Transverse colon (tissue), 4 donors: Measurements from ENCODE around the gene ANKRD33. TPM values are rescaled to one million over a fixed set of nuclear protein-coding genes. Genes with fewer than 3 reads are reported as not detected.
A peak's percentile ranks its signal among the peaks of the same experiment; 100 is the strongest.

Experiments used
- DNase-seq: peaks from one replicate; pipeline ENCODE4 v3.0.0-alpha.2; 2019
- H3K27ac ChIP-seq, 4 donors: fragments of 200-600 bp; sonication (generic); 2 replicates each; pipeline ENCODE4 v1.5.1; 2016 to 2018; ENCODE audit warnings: inconsistent platforms in 4 of 4
- H3K27me3 ChIP-seq: fragments of 200-600 bp; sonication (generic); 2 replicates; pipeline ENCODE4 v1.5.1; 2017; ENCODE audit warnings: inconsistent platforms
- H3K36me3 ChIP-seq, 4 donors: fragments of 200-600 bp; sonication (generic); 2 replicates each; pipeline ENCODE4 v1.5.1; 2017 to 2019; ENCODE audit warnings: inconsistent platforms in 4 of 4
- H3K4me1 ChIP-seq, 4 donors: fragments of 200-600 bp; sonication (generic); 2 replicates each; pipeline ENCODE4 v1.5.1; 2017 to 2020; ENCODE audit warnings: inconsistent platforms in 4 of 4
- H3K4me3 ChIP-seq, 4 donors: fragments of 200-600 bp; sonication (generic); 1 replicate in 1 of 4; 2 replicates in 3 of 4; pipeline versions ENCODE4 v1.5.1 to v1.6.1; 2017 to 2019; ENCODE audit warnings: inconsistent platforms in 4 of 4
- H3K9me3 ChIP-seq, 2 donors: fragments of 200-600 bp; sonication (generic); 2 replicates each; pipeline ENCODE4 v1.5.1; 2017 to 2019; ENCODE audit warnings: inconsistent platforms in 2 of 2
- EP300 ChIP-seq: sonication (generic); formaldehyde crosslinking; IDR thresholded peaks from one replicate; pipeline ENCODE4 v1.6.1; 2017; ENCODE audit warnings: antibody characterized with exemption, low read depth
- POLR2A ChIP-seq: fragments of 450-650 bp; IDR thresholded peaks from one replicate; pipeline ENCODE4 v1.6.1; 2016; ENCODE audit warnings: antibody characterized with exemption, mild to moderate bottlenecking, moderate library complexity
- POLR2AphosphoS5 ChIP-seq, 3 donors: sonication (generic); formaldehyde crosslinking; IDR thresholded peaks; one replicate each; pipeline ENCODE4 v1.6.1; 2016; ENCODE audit warnings: antibody characterized with exemption in 3 of 3
- WGBS, 2 donors: methylation state at CpG; one replicate each; pipeline ENCODE4 v1.1.5; 2018; ENCODE audit warnings: low coverage in 1 of 2; 5-methylcytosine and 5-hydroxymethylcytosine counted together
- in situ Hi-C, 4 donors: fragments of 200-750 bp; cut with MboI; loops; one replicate each; pipeline versions ENCODE4 v1.15.0 to v1.15.1; 2017; ENCODE audit warnings: low sequenced_read_pairs in 3 of 4, low pct_ligation_motif_present in 1 of 4, low pct_unique_long_range_greater_than_20kb in 1 of 4
- intact Hi-C: fragments of 100-400 bp; cut with DNase I; formaldehyde crosslinking; loops from one replicate; pipeline ENCODE4 v1.15.1; 2023; ENCODE audit warnings: low total_unique reads
- total RNA-seq, 4 donors: library from RNA; depleted of rRNA; stranded (reverse); fragments of >200 nt; gene quantifications; one replicate each; pipeline ENCODE4 v1.1.0, GENCODE V29; 2016
- TF ChIP-seq, protein P1 (sequence below), 5 experiments: fragments of 200-600 bp in 3 of 5; fragments of 450-650 bp in 2 of 5; sonication (generic) in 3 of 5; IDR thresholded peaks; 1 replicate in 2 of 5; 2 replicates in 3 of 5; pipeline ENCODE4 v1.5.1; 2016 to 2017; ENCODE audit warnings: antibody characterized with exemption in 5 of 5, inconsistent platforms in 3 of 5, mild to moderate bottlenecking in 2 of 5, moderate library complexity in 1 of 5

ANKRD33 gene
- total RNA-seq, 4 donors from 2014 or later = not detected

DNA sequence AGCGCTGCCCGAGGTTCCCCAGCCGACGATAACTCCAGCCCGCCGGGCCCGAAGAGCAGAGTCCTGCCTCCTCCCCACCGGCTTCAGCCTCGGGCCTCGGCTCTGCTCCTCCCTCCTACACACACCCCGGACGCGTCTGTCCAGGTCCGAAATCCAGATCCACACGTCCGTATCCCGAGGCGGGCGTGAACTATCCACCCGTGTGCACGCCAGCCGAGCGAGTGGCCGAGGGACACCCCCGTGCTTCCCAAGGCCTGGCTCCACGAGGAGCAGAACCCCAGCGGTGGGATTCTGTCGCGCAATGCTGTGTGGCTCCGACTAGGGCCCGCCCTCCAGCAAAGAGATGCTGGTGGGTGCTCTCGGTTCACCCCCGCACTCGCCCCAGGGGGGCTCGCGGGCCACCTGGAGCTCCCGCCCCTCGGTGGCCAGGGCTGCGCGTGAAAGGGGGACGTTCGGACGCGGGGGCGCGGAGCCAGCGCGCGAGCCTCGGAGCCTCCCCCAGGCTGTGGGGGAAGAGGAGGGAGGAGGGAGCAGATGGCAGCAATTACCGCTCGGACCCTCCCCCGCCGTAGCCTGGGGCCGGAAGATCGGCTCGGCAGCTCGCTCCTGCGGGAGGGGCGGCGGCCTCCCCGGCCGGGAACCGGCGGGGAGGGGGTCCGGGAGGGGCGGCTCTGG is 18.9 kb upstream of the ANKRD33 start:
- H3K27ac ChIP-seq = no peak overlapping the region
- in situ Hi-C loops (no loop called here), intact Hi-C loops (no loop called here)
- no peaks in the 10 kb centered on the region for H3K9me3 ChIP-seq
- TF ChIP-seq POLR2AphosphoS5 (IDR thresholded peaks at IDR 0.05) (no peak), POLR2A (no peak), EP300 (no peak)
- TF ChIP-seq, protein P1, sequence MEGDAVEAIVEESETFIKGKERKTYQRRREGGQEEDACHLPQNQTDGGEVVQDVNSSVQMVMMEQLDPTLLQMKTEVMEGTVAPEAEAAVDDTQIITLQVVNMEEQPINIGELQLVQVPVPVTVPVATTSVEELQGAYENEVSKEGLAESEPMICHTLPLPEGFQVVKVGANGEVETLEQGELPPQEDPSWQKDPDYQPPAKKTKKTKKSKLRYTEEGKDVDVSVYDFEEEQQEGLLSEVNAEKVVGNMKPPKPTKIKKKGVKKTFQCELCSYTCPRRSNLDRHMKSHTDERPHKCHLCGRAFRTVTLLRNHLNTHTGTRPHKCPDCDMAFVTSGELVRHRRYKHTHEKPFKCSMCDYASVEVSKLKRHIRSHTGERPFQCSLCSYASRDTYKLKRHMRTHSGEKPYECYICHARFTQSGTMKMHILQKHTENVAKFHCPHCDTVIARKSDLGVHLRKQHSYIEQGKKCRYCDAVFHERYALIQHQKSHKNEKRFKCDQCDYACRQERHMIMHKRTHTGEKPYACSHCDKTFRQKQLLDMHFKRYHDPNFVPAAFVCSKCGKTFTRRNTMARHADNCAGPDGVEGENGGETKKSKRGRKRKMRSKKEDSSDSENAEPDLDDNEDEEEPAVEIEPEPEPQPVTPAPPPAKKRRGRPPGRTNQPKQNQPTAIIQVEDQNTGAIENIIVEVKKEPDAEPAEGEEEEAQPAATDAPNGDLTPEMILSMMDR (IDR thresholded peaks at IDR 0.05) = no peak
- H3K27me3 ChIP-seq = peaks cover 59% of the 10 kb centered on the region
- 3 to 12% methylated on average over 6 to 23 of the region's 67 CpGs for WGBS, 2 donors
- no peak for DNase-seq
- H3K4me3 ChIP-seq = peak overlapping the region; percentile 14 to 40 (median 26)
- no peaks in the 10 kb centered on the region for H3K36me3 ChIP-seq
- peaks cover 10 to 30% (median 19%) of the 10 kb centered on the region in 4 donors for H3K4me1 ChIP-seq

DNA sequence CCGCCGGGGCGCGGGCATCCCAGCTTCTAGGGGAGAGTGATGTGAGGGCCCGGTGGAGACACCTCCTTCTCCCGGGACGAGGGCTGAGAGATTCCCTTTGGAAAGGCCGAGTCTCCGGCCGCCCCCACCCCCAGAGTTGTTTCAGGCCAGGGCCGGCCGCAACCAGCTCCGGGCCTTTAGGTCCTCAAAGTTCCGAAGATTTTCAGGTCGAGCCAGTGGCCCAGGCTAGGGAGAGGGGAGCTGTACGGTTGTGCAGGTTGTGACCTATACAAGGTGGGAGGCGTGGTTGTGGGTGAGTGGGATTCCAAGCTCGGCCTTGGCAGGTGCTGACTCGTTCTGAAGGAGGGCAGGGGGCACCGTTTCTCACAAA is 18.4 kb upstream of the ANKRD33 start:
- Histone ChIP-seq H3K4me3 (peak overlapping the region; percentile 14 to 40 (median 26)), H3K4me1 (peaks cover 8 to 25% (median 14%) of the 10 kb centered on the region in 4 donors), H3K9me3 (no peaks in the 10 kb centered on the region), H3K27ac (no peak overlapping the region), H3K27me3 (peaks cover 54% of the 10 kb centered on the region), H3K36me3 (no peaks in the 10 kb centered on the region)
- WGBS, 2 donors = 51% methylated on average over 15 of the region's 20 CpGs; no CpG with 5 or more reads in 1 of the 2 donors
- in situ Hi-C loops (no loop called here), intact Hi-C loops (no loop called here)
- TF ChIP-seq, protein P1 (IDR thresholded peaks at IDR 0.05) = no peak
- no peak for TF ChIP-seq EP300
- no peak for TF ChIP-seq POLR2A
- no peak for TF ChIP-seq POLR2AphosphoS5 (IDR thresholded peaks at IDR 0.05)
- no peak for DNase-seq

GRCh38 chr12:51869931-51870330 is 18.0 kb upstream of the ANKRD33 start:
- TF ChIP-seq, protein P1 (IDR thresholded peaks at IDR 0.05) = no peak
- no peak for TF ChIP-seq POLR2A
- no peak for TF ChIP-seq EP300
- TF ChIP-seq POLR2AphosphoS5 (IDR thresholded peaks at IDR 0.05) = no peak
- H3K36me3 ChIP-seq = no peaks in the 10 kb centered on the region
- no peak for DNase-seq
- H3K27me3 ChIP-seq = peaks cover 49% of the 10 kb centered on the region
- peaks cover 8 to 22% (median 13%) of the 10 kb centered on the region in 4 donors for H3K4me1 ChIP-seq
- no peak overlapping the region for H3K4me3 ChIP-seq
- intact Hi-C loops (no loop called here), in situ Hi-C loops (no loop called here)
- no peaks in the 10 kb centered on the region for H3K9me3 ChIP-seq
- WGBS, 2 donors = 56 to 77% methylated on average over 3 of the region's 3 CpGs
- no peak overlapping the region for H3K27ac ChIP-seq

- Histone ChIP-seq H3K36me3 (no peaks in the 10 kb centered on the region), H3K27ac (no peak overlapping the region), H3K27me3 (peaks cover 44% of the 10 kb centered on the region), H3K9me3 (no peaks in the 10 kb centered on the region), H3K4me3 (no peak overlapping the region), H3K4me1 (peaks cover 8 to 22% (median 13%) of the 10 kb centered on the region in 4 donors)
- intact Hi-C loops (no loop called here), in situ Hi-C loops (no loop called here)
- WGBS, 2 donors = 68% methylated on average over 4 of the region's 4 CpGs
- DNase-seq = no peak
- TF ChIP-seq, protein P1 (IDR thresholded peaks at IDR 0.05) = no peak
- TF ChIP-seq EP300 = no peak
- no peak for TF ChIP-seq POLR2A
- TF ChIP-seq POLR2AphosphoS5 (IDR thresholded peaks at IDR 0.05) = no peak
Observed at GRCh38 chr12:51870504-51870903, 17.4 kb upstream of the ANKRD33 start.
